HG03469 (cell line): Measurements from ENCODE around the gene SLC15A2.
A peak's percentile ranks its signal among the peaks of the same experiment; 100 is the strongest.

ENCODE experiments used
- ATAC-seq: cut with Tn5 transposase; IDR thresholded peaks from one replicate; pipeline ENCODE4 v1.9.1; 2021; ENCODE audit warnings: mild to moderate bottlenecking, moderate library complexity, moderate number of reproducible peaks; ENCODE audit not compliant: unreplicated experiment

The SLC15A2 gene

GRCh38 chr3:121979246-121979645 lies 85.0 kb downstream of the SLC15A2 start:
- ATAC-seq, result no peak

- peak; percentile 46 for ATAC-seq
Observed at GRCh38 chr3:121979734-121980449, 85.7 kb downstream of the SLC15A2 start.

- ATAC-seq, result peak; percentile 20
Observed at GRCh38 chr3:121980450-121980796, 86.2 kb downstream of the SLC15A2 start.

- ATAC-seq, result no peak
Observed at GRCh38 chr3:121981473-121981872, 87.3 kb downstream of the SLC15A2 start.

- ATAC-seq, result no peak
Observed at GRCh38 chr3:121985846-121986245, 91.6 kb downstream of the SLC15A2 start.

- ATAC-seq, result no peak
Observed at GRCh38 chr3:121988146-121988545, 93.9 kb downstream of the SLC15A2 start.

GRCh38 chr3:121989943-121990342 lies 95.7 kb downstream of the SLC15A2 start:
- ATAC-seq, result no peak

GRCh38 chr3:121992601-121993560 lies 98.7 kb downstream of the SLC15A2 start:
- ATAC-seq, result peak; percentile 65
